HG03354 (cell line): Measurements from ENCODE around the gene DUOX1.
"Not testable (repeated sequence)": the region's sequence is repeated elsewhere in the genome, so short reads cannot be mapped to it uniquely, and the experiment has no call there.

Experiments used
- ATAC-seq: cut with Tn5 transposase; IDR thresholded peaks from one replicate; pipeline ENCODE4 v1.9.1; 2021; ENCODE audit warnings: mild to moderate bottlenecking; ENCODE audit not compliant: unreplicated experiment, poor library complexity, severe bottlenecking

Gene DUOX1

GRCh38 chr15:45104170-45104569, 25.6 kb upstream of the DUOX1 start:
- ATAC-seq, result not testable (repeated sequence)

GRCh38 chr15:45105586-45105985, 24.2 kb upstream of the DUOX1 start:
- no peak for ATAC-seq

- ATAC-seq, result no peak
Measured at GRCh38 chr15:45106002-45106790, 23.6 kb upstream of the DUOX1 start.

GRCh38 chr15:45107941-45108630, 21.7 kb upstream of the DUOX1 start:
- no peak for ATAC-seq

GRCh38 chr15:45110256-45110820, 19.5 kb upstream of the DUOX1 start:
- ATAC-seq, result no peak

- ATAC-seq, result no peak
Measured at GRCh38 chr15:45111390-45112142, 18.2 kb upstream of the DUOX1 start.

GRCh38 chr15:45112143-45112590, 17.6 kb upstream of the DUOX1 start:
- no peak for ATAC-seq

GRCh38 chr15:45112591-45113379, 17.0 kb upstream of the DUOX1 start:
- ATAC-seq, result no peak

- ATAC-seq, result no peak
Measured at GRCh38 chr15:45113380-45113990, 16.3 kb upstream of the DUOX1 start.

- no peak for ATAC-seq
Measured at GRCh38 chr15:45114076-45114750, 15.6 kb upstream of the DUOX1 start, which contains the start of the genes DUOX2 and DUOXA2. DUOX2 (minus strand) TSS chr15:45114172; CDS start chr15:45113411, 761 bp downstream. DUOXA2 (plus strand) TSS chr15:45114326; CDS start chr15:45114606, 280 bp downstream.

- ATAC-seq, result no peak
Measured at GRCh38 chr15:45114751-45115085, 15.1 kb upstream of the DUOX1 start.

- ATAC-seq, result no peak
Measured at GRCh38 chr15:45115312-45115820, 14.4 kb upstream of the DUOX1 start.

GRCh38 chr15:45116006-45116481, 13.8 kb upstream of the DUOX1 start:
- ATAC-seq, result no peak

GRCh38 chr15:45116482-45117307, 13.1 kb upstream of the DUOX1 start:
- ATAC-seq, result no peak

GRCh38 chr15:45117308-45118130, 12.3 kb upstream of the DUOX1 start:
- ATAC-seq, result peak; percentile 19

GRCh38 chr15:45118131-45118588, 11.6 kb upstream of the DUOX1 start:
- ATAC-seq, result peak; percentile 93
